Sigmoid colon (tissue), 4 donors: ENCODE measurements around the gene PPARA.

Experiments used
- CTCF ChIP-seq, 4 experiments: fragments of 450-650 bp in 3 of 4; fragments of 200-600 bp in 1 of 4; IDR thresholded peaks; one replicate each; pipeline ENCODE4 v1.5.1; 2016 to 2019; ENCODE audit warnings: antibody characterized with exemption in 4 of 4, mild to moderate bottlenecking in 3 of 4, moderate library complexity in 2 of 4
- EP300 ChIP-seq, 4 donors: sonication (generic); formaldehyde crosslinking; IDR thresholded peaks; one replicate each; pipeline ENCODE4 v1.6.1; 2017; ENCODE audit warnings: antibody characterized with exemption in 4 of 4
- POLR2A ChIP-seq, 2 donors: fragments of 450-650 bp; IDR thresholded peaks; one replicate each; pipeline ENCODE4 v1.6.1; 2016; ENCODE audit warnings: antibody characterized with exemption in 2 of 2, mild to moderate bottlenecking in 2 of 2, moderate library complexity in 2 of 2

- no peak for TF ChIP-seq POLR2A (IDR thresholded peaks at IDR 0.05)
- no peak for TF ChIP-seq CTCF (IDR thresholded peaks at IDR 0.05)
- TF ChIP-seq EP300 (IDR thresholded peaks at IDR 0.05), result no peak
These were observed 13.7 kb upstream of the PPARA start for GRCh38 chr22:46136486-46137217.
